ENCODE measurements around the gene VEGFD. TPM values are rescaled to one million over a fixed set of nuclear protein-coding genes. Genes with fewer than 3 reads are reported as not detected.
A peak's percentile ranks its signal among the peaks of the same experiment; 100 is the strongest.

The VEGFD gene
- total RNA-seq, 1 experiment from 2014 or later = not detected

DNA sequence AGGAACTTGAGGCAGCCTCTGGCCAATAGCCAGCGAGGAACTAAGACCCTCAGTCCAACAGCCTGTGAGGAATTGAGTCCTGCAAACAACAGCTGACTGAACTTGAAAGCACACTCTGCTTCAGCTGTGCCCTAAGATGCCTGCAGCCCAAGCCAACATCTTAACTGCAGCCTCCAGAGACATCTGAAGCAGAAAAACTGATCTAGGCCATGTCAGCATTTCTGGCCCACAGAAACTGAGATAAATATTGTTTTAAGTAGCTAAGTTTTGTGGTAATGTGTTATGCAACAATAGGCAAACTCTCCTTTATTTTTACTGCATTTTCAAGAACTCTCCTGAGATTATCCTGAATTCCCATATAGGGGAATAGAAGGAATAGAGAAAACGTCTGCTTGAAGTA lies 24.5 kb downstream of the VEGFD start:
- no peak for DNase-seq (ENCODE audit: low read depth)

DNA sequence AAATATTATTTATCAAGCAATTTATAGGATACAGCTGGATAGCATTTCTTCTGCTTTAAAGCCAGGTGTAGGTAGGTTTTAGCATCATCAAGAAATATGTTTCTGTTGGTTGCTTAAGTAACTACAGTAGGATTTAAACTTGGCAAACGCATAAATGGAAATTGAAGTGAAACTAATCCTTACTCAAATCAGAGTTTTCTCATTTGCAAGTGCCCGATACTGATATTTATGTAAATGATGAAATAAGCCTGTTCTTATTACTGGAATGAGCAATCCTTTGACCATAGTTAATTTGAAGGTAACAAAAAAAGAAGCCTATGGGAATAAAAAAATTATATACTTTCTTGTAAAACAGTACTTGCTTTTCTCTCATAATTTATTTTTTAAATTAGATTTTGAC lies 25.7 kb downstream of the VEGFD start:
- DNase-seq (ENCODE audit: low read depth) = no peak

DNA sequence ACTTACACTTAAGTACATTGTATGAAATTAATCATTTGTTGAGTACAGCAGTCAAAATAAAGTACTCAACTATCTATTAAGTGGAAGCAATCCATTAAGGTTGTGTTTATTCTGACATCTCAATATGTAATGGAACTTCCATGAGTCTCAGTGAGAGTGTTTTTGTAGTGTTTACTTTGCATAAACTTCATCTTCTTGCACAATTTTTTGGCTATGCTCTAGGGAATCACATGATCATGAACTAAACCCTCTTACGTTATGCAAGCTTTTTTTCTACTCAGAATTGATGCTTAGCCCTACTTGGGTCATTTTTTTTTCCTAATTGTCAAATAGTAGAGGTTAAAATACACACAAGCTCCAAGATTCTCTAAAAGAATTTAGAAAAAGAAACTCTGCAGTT lies 27.8 kb downstream of the VEGFD start:
- peak; percentile 2 for DNase-seq (ENCODE audit: low read depth)

- DNase-seq (ENCODE audit: low read depth) = no peak
Measured at GRCh38 chrX:15350329-15350996, 33.8 kb downstream of the VEGFD start.

DNA sequence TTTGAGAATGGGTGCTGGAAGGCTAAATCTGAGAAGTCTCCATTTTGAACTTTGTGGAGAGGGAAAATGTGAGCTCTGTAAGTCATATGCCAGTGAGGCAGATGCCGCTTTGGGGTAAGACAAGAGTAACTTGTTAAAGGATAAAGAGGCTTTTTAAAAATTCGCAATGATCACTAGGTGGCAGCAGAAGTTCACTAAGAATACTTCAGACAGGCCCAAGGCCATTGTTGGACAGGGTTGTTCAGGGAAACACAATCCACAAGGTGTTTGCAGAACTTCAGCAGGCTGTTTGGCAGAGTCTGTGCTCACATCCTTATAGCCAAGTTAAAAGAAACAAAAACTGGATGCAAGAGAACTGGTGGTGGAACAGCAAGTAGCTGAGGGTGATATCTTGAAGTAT lies 35.2 kb downstream of the VEGFD start:
- DNase-seq (ENCODE audit: low read depth) = peak; percentile 62

- DNase-seq (ENCODE audit: low read depth) = no peak
Measured at GRCh38 chrX:15345976-15346375, 38.2 kb downstream of the VEGFD start.

- no peak for DNase-seq (ENCODE audit: low read depth)
Measured at GRCh38 chrX:15344106-15344505, 40.1 kb downstream of the VEGFD start.

DNA sequence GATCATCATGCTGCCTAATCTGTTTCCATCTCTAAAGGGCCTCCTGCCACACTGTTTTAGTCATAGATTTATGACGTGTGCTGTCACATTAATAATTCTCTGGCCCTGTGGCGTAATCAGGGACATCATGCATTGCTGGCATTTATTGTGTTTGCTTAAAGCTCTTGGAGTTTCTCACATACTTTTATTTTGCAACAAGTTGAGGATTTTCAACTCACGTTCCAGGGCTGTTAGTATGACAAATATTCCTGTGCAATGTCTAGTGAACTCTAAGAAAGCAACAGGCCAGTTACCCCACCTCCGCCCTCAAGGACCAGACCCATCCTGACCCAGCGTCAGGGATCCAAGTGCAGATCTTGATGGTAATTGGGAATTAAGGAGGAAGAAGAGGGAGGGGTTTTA lies 41.1 kb downstream of the VEGFD start:
- DNase-seq (ENCODE audit: low read depth) = peak; percentile 24

GRCh38 chrX:15340867-15341266 lies 43.3 kb downstream of the VEGFD start:
- no peak for DNase-seq (ENCODE audit: low read depth)

DNA sequence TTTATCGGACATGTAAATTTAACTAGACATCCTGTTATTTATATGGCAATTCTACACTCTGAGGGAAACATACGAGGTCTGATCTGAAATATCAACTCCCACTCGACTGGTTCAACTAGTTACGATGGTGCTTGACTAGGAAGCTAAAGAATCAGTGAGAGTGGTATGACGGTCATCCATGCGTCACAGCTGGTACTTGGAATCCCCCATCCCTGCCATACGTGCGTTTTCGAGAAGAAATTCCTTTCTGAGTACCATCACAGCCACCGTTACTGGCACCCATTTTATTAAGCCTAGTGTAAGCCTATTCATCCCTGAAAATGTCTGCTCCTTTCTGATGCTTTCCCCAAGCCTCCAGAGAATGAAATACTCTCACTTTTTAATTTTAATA lies 48.2 kb downstream of the VEGFD start:
- DNase-seq (ENCODE audit: low read depth) = peak; percentile 66

GRCh38 chrX:15335135-15336022 lies 48.8 kb downstream of the VEGFD start, which contains the start of gene PIGA:
Gene PIGA (minus strand): TSS chrX:15335523. CDS start chrX:15331930, 3,593 bp downstream.
- peak; percentile 98 for DNase-seq (ENCODE audit: low read depth)

DNA sequence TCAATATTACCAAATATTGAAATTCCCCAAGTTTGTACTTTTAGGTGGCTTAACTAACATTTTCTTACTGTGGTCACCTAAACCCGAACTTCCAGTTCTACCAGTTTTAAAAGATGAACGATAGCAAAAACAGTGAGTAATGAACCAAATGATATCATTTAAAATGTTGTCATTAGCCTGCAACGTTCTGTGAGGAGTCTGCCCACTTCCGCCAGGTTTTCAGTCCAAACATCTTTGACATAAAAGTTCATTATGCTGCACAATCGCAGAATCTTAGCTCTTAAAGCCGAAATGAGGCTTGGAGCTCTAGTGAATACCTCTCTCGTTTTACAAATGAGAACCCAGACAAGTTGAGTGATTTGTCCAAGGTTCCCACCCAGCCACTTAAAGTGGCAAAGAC lies 49.7 kb downstream of the VEGFD start:
- peak; percentile 37 for DNase-seq (ENCODE audit: low read depth)

GRCh38 chrX:15328821-15329220 lies 55.4 kb downstream of the VEGFD start:
- DNase-seq (ENCODE audit: low read depth) = no peak

GRCh38 chrX:15328131-15328530 lies 56.1 kb downstream of the VEGFD start:
- no peak for DNase-seq (ENCODE audit: low read depth)

DNA sequence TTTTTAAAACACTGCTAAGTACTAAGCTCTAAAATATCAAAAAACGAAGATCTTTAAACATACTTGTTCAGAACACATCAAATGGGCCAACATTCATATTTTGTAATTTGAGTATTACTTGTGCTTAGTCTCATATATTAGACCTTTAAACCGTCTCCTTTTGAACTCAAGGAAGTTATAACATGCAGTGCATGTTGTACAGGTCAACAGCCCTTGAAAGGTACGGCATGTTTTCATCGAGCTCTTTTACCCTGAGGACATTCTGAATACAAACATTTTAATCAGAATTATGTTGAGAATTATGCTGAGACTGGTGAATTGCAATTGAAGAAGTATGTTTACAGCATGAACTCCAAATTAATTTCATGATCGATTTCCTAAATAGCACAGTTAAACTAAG lies 61.7 kb downstream of the VEGFD start:
- no peak for DNase-seq (ENCODE audit: low read depth)

DNA sequence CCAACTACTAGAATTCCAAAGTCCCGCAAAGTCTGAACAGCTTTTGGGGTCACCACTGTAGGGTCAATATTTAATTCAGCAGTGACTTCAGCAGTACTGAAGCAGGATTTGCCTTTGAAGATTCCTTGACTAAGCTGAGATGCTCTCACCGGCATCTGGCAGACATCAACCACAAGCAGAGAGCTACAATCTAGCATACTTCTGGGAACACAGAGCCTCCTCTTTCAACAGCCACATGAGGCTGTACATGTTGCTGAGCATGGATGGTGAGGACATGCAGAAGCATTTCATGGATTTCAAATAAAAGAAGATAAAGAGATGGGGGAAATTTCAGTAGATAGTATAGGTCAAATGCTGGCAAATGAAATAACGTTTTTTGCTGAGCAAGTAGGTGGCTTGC lies 62.1 kb downstream of the VEGFD start:
- no peak for DNase-seq (ENCODE audit: low read depth)

DNA sequence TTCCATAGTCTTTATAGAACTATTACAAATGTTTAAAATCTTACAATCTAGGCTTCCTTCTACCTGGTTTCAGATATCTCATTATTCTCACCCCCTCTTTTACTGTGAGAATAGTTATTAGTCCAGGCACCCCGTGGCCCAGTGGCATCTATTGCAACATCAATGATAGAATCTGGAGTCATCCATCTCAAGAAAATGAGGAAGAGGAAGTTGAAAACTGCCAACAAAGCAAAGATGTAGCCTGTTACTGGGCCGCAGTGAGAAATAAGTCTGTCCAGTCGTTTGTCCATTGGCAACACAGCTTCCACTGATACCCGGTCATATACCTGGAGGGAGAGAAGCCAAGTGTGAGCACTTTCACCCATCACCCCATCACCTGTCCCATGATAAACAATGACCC lies 62.8 kb downstream of the VEGFD start:
- no peak for DNase-seq (ENCODE audit: low read depth)

GRCh38 chrX:15320297-15320696 lies 63.9 kb downstream of the VEGFD start:
- DNase-seq (ENCODE audit: low read depth) = no peak

GRCh38 chrX:15319075-15319474 lies 65.1 kb downstream of the VEGFD start:
- no peak for DNase-seq (ENCODE audit: low read depth)

- DNase-seq (ENCODE audit: low read depth) = no peak
Measured at GRCh38 chrX:15315509-15315908, 68.7 kb downstream of the VEGFD start, which contains the start of gene ASB11. Gene ASB11 (minus strand): TSS chrX:15315640. CDS start chrX:15315605, 35 bp downstream.

- no peak for DNase-seq (ENCODE audit: low read depth)
Measured at GRCh38 chrX:15314472-15314871, 69.7 kb downstream of the VEGFD start.

DNA sequence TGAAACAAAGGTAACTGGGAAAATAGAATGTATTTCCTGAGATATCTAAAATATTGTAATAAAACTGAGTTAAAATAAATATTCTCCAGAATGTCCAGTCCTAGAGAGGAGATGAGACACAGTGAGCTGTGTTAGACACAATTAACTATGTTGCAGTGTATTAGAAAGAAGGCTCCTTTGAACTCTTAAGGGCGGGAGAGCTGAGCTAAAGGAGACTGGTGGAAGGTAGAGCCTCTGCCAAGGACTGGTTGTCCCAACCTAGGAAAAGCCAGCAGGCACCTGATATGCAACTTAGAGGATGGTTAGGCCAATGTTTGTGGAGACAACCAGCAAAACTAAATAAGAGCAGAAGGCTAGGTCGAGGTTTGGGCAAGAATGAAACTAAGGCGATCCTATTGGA lies 73.1 kb downstream of the VEGFD start:
- DNase-seq (ENCODE audit: low read depth) = no peak

DNA sequence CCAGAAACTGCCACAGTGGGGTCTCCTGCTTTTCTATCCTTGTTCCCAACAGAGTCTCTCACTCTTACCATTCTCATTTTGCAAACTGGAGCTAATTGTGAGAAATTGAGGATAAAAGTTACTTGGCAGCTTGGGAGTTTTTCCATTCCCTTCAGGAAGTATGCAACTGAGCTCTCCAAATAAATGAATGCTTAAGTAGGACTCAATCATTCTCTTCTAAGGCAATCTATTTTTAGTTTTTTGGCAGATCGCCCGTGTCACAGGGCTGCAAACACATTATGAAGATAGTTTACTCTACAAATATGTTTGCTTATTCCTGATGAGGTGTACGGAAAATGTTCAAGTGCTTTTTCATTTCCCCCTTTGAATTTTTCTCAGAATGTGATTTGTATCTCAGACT lies 74.1 kb downstream of the VEGFD start:
- peak; percentile 62 for DNase-seq (ENCODE audit: low read depth)
